Measurements from ENCODE around the gene PPP2R2C. TPM values are rescaled to one million over a fixed set of nuclear protein-coding genes. Genes with fewer than 3 reads are reported as not detected.

The PPP2R2C gene
- polyA plus RNA-seq, 10 donors: 0.24 to 4.2 (median 0.32) TPM

DNA sequence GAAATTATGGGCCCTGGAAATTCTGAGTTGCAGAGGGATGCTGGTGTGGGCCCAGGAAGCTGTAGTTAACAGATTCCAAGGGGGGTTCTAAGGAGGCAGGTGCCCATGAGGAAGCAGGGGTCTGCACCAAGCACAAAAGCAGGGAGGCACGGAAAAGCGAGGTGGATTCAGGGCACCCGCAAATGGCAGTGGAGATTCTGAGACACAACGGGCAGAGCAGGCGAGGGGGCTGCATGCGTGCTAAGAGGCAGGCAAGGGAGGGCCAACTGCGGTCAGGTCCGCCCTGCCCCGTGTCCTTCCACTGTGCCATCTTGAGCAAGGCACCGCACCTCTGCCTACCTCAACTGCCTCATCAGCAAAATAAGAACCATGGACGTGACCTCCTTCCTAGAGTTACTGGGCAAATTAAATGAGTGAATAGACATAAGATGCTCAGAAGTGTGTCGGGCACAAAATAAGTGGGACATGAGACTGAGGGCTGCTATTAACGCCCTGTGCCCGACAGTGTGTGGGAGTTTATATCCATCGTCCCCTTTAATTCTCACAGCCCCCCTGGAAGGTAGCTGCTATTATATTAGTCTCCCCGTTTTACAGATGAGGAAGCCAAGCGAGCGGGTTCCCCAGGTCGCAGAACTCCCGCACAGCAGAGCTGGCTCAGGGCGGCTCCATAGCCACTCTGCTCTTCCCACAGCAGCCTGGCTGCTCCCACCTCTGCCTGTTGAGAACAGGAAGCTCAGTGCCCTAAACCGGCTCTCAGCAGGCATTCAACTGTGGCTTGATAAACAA lies 67.6 kb downstream of the PPP2R2C start:
- DNase-seq: no peak

DNA sequence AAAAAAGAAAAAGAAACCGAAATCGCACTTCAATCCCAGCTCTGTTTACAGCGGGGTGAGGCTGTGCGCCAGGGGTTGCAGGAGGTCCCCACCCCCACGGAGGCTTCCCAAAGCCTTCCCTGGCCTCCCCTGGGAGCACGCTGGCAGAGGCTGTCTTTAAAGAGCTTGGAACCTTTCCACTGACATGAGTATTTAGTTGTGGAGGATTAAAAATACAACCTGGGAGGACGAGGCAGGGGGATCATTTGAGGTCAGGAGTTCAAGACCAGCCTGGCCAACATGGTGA lies 69.1 kb downstream of the PPP2R2C start:
- no peak for DNase-seq

DNA sequence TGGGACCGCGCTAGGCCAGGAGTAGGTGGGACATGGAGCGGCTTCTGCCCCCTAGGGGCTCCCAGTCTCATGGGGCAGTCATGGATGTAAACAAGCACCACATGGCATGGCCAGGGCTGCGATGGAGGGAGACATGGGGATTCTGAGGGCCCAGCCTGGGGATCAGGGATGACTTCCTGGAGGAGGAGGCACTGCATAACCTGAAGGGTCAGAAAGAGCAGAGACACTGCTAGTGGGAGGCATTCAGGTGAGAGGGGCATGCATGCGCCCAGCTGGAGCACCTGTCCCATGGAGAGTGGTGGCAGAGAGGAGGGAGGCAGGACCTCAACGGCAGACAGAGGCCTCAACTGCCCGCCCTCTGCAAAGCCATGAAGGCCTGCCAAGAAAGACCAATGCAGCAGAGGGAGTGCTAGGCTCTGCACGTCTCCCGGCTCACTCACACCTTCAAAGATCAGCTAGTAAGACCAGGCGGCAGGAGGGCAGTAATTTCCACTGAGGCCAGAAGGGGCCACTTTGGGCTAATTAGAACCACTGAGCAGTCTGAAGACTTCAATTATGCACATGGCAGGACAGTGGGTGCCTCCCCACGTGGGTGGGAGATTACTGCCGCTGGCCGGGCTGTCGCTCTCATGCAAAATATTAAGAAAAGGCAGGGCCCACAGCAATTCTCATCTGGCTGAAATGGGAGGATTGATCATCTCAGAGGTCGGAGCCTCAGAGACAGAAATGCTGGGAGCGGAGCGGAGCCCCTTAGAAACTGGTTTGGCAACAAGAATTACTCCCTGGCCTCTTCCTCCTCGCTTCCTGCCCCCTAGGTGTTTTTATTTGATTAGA lies 69.6 kb downstream of the PPP2R2C start:
- DNase-seq: no peak

DNA sequence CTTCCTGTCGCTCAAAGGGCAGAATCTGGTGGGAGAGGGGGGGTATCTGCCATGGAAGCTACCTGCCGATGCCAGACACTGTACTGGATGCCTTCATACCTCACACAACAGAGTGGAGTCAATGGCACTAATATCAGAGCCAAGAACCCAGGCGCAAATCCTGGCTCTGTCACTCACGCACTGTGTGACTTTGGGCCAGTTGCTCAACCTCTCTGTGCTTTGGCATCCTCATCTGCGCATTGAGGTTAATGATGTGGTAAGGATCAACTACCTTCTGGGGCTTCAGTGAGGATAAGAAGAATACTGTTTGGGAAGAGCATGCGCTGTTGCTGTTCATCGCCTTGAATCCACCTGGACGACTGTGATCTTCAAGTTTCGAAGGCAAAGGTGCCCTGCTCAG lies 70.6 kb downstream of the PPP2R2C start:
- DNase-seq: no peak

DNA sequence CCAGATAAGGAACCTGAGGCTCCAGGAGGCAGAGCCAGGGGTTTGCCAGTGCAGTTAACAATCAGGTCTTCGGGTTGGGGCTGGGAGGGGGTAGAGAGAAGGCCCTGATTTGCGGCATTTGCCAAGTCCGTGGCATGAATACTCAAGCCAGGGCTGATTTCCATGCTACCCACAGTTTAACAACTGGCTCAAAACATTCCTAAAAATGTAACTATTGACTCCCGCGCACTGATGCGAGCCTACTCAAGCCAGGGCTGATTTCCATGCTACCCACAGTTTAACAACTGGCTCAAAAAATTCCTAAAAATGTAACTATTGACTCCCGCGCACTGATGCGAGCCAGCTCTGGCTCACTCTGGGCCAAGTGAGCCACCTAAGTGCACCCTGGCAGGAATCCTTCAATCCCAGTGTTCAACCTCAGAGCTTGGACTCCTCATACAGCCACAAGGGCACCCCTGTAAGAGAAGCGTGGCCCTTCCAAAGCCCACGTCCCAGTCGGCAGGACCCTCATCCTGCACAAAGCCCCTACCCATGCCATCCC lies 75.6 kb downstream of the PPP2R2C start:
- no peak for DNase-seq

DNA sequence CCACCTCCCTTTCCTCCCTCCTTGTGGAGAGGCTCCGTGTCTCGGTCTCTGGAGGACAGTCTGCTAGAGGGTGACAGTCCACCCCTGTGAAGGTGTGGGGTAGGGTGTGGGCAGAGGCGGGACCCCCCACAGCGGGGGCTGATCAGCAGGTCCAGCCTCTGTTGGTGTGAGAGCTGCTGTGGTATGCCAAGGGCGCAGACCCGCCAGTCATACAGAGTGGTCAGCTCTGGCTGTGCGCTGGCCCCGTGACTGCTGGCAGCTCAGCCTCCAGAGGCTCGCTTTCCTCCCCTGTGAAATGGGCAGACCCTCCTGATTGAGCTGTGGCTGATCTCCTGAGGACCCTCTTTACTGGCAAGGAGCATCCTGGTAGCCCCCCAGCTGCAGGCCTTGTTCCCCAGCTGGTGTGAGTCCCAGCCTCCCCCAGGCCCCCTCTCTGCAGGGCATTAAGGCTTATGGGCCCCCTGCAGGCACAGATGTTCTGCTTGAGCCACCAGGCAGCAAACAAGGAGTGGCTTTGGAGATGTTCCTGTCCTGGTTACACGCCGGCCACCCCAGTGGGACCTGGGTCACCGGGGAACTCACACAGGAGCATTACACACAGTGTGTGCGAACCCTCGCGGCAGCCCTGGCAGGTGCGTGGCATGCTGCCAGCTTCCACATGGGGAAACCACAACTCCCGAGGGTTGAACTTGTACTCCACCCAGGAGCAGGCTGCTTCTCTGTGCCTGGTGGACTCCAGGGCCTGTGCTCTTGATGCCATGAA lies 76.8 kb downstream of the PPP2R2C start:
- no peak for DNase-seq

DNA sequence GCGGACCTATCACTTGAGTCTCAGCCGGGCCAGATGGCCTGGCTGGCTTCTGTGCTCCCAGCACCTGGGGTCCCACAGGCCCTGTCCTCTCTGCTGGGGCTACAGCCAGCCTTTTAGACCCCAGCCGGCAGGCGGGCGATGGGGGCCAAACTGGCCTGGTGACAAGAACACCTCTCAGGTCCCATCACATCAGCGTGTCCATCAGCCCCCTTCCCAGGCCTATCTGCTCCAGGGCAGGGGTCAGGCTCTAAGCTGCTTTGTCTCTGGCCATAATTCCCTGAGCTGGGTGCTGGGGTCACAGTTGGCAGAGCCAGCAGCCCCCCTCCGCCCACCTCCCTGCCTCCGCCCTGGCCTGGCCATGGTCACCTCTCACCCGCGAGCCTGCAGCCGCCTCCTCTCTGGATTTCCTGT lies 77.7 kb downstream of the PPP2R2C start:
- no peak for DNase-seq

DNA sequence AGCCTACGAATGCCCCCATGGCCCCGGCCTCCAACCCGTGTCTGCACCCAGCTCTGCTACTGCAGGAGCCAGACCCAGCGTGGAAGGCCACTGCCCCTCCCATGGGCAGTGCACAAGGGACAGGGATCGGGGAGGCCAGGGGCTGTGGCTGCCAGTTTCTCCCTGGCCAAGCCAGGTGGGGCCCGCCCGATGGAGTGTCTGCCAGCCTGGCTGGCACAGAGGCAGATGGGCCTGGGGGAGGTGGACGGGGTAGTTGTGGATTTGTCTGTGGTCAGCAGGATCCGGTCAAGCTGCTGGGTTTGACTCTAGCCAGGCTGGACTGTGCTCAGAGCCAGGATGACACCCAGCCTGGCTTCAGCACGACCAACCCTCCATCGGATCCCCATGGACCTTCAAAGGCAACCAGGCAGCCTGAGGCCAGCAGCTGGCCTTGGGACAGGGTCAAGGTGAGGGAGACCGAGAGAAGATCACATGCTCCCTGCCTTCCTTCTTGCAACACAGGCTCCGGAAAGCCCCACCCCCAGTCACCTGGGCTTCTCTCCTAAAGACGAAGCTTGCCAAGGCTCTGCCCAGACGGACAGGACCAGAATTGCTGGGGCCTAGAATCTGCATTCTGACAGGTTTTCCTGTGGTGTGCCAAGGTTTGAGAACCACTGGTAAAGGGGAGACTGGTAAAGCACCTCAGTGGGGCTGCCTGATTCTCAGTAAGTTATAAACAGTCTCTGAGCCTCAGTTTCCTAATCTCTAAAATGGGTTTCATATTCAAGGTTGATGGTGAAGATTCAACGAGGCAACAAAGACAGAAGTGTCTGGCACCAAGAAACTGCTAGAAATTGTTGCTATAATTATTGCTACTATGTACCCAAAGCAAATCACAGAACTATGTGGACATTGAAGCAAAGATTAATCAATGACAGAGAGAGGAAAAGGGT lies 78.6 kb downstream of the PPP2R2C start:
- DNase-seq: no peak

DNA sequence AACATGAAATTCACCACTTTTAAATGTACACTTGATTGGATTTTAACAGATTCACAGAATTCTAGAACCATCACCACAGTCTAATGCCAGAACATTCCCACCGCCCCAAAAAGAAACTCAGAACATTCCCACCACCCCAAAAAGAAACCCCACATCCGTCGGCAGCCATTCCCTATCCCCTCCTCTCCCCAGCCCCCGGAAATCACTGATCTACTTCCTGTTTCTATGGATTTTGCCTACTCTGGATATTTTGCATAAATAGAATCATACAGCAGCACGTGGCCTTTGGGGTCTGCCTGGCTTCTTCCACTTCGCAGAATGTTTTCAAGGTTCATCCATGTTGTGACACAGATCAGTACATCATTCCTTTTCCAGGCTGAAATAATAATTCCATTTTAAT lies 79.3 kb downstream of the PPP2R2C start:
- no peak for DNase-seq

DNA sequence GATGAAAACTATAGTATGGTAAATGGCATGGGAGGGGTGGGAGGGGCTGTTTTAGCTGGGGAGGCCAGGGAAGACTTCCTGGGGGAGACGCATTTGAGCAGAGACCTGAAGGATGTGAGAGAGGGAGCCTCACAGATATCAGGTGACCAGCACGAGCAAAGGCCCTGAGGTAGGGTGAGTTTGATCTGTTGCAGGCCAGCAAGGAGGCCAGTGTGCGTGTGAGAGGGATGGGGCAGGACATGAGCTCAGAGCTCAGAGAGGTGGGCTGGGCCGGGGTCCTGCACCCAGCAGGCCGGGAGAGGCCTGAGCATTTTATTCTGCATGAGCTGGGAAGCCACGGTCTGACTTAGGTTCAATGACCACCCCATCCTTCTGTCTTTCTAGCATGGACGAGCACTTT lies 80.0 kb downstream of the PPP2R2C start:
- DNase-seq: no peak

DNA sequence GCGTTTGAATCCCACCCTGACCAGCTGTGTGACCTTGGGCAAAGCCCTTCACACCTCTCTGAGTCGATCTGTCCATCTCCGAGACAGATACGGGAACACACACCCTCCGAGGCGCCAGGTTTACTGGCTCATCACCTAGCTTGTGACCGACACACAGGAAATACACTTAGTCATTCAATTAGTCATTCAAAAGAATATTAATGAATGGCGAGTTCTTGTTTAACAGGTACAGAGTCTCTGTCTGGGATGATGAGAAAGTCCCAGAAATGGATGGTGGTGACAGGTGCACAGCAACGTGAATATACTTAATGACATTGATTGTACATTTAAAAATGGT lies 80.6 kb downstream of the PPP2R2C start:
- no peak for DNase-seq

DNA sequence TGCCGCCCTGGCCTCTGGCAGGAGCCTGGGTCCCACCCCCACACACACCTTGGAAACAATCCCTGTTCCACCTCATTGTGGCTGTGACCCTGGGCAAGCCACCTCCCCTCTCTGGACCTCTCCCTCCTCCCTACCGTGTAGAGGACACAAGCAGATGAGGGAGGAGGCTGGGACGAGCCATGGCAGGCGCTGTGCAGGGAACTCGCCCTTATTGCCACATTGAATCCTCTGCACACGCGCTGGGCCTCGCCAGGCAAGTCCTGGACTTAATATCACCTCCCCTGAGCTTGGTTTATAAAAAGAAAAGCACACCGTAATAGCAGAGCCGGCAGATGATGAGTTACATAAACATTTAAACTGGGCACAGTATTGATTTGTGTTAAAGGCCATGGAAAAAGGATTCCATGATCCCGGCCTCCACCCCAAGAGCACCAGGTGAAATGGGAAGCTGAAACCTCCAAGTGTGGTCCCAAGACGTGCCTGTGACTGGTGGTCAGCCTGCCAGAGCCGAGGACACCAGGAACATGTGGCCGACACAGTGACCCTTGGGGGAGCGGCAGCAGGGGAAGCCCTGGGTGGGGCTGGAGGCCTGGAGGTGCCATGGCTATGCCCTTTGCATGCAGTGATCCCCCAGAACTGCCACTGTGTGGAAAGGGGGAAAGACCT lies 81.1 kb downstream of the PPP2R2C start:
- DNase-seq: no peak

DNA sequence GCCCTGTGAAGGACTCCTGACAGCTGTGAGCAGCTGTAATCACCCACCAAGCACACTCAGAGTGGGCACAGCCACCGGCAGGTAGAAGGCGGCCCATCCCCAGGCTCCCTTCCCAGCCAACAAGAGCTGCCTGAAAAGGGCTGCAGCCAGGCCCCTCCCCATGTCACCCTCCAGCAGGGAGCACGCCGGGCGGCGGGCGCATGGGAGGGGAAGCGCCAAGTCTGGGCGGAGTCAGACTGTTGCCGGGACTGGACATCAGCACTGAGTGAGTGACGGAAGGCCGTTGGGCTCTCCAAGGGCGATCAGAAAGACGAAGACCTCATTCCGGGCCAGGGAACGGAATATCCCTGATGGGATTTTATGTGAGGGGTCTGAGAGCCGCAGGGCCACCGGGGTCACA lies 82.1 kb downstream of the PPP2R2C start:
- no peak for DNase-seq

DNA sequence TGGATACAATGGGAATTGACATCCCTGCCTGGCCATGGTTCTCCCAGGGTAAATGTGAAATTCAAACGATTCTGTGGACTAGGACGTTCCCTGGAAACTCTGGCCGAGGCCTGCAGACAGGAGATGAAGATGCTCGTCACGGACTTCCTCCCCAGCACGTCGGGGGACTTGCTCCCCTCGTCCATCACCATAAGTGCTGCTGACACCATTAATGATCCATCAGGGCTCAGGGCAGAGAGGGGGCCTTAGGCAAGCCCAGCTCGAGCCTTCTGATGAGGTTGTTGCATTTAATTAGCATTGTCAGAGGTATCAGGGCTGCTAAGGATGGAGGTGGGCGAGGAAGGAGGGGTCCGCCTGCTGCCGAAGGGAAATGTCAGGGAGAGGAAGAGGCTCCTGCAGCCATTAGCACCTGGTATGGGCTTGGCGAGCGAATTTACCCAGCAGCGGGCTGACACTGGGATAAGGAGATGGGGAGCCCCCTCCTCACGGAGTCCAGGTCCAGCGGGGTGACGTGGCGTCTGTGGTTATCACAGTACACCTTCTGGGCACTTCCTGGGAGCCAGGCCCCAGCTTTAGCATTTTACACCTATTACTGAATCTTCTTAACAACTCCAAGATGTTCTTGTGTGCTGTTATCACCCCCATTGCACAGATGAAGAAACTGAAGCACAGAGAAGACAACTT lies 83.1 kb downstream of the PPP2R2C start:
- no peak for DNase-seq

DNA sequence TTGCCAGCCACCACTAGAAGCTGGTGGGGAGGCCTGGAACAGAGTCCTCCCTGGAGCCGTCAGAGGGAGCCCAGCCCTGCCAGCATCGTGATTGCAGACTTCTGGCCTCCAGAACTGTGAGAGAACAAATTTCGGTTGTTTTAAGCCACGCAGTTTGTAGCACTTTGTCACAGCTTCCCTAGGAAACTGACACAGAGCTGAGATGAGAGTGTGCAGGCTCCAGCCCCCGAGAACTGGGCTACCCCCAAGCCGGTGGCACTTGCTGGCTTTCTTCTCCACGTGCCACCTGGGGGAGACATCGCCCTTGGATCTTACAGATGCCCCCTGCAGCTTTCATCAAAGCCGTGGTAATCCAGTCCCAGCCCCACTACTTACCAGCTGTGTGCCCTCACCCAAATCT lies 83.7 kb downstream of the PPP2R2C start:
- DNase-seq: no peak

DNA sequence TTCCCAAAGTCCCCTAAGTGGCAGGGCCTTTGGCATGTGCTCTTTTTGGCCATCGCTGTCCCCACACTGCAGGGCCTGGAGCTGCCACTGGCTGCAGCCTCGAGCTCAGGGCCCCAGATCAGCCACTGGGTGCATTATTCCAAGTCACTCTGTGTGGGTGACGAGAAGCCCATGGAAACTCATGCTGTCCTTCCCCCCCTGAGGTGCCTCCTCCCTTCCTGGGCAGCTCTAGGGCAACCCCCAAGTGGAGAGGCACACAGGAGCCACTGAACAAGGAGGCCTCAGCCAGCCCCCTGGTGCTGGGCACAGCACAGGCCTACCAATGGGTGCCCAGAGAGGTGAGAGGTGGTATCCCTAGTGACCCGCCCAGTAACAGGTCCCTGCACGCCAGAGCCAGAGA lies 84.5 kb downstream of the PPP2R2C start:
- DNase-seq: no peak

DNA sequence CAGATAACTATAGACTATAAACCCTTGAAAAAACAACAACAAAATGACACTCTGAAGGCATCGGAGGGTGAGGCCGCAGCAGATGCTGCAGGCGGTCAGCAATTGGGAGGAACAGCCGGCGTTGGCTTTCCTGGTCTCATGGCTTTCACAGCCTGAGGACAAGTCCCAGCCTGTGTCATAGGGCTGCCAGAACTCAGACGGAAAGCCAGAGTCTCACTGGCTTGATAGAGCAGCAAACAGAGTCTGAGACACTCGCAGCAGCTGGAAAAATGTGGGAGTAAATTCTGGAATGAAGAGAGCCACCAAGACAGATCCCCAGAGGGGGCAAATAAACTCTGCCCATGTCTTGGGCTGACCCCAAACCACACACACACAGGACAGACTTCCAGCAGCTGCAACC lies 86.3 kb downstream of the PPP2R2C start:
- peak in 1 of 3 donors; percentile 15 for DNase-seq

DNA sequence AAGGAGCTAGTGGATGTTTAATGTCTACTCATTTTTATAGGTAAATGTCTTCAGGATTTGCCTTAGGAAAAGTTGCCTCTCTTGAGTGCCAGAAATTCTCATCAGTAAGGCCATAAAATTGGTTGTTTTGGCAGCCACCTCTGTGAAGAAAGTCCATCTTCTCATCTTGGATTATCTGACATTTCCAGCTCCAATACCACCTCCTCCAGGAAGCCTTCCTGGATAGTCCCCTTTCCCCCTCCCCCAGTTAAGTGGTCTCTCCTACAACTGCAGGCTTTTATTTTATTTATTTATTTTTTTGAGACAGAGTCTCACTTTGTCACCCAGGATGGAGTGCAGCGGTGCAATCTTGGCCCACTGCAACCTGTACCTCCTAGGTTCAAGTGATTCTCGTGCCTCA lies 87.1 kb downstream of the PPP2R2C start:
- DNase-seq: no peak

DNA sequence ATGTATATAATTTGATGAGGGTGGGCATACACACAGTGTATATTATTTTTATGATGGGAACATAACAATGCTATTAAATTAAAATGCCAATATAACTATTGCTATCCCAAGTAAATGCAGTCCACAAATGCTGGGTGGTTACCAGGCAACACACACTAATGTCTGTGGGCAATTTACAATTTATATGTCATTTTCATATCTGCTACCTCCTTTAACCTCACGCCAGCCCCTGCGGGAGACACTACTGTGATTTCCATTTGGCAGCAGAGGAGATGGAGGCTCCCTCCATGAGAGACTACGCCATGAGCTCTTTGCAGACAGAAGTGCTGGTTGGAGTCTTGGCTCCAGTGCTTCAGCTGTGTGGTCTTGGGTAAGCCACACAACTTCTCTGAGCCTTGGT lies 87.9 kb downstream of the PPP2R2C start:
- DNase-seq: no peak

DNA sequence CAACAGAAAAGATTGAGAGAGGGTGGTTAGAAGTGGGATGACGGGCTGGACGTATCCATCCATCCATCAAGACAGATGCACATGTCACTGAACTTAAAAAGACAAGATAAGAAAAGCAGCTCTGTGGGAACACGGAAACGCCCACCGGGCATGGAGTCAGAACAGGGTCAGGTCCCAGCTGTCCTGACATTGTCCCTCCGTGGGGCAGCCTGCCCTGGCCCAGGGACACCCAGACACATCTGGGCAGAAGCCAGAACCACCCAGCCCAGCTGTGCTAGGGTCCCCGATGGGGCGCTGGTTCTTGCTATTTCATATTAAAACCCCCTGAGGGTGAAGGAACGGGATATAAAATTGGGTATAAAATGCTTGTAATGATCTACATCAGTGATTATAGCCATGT lies 88.5 kb downstream of the PPP2R2C start:
- DNase-seq: no peak
